ENCODE results near the gene EDA2R.

- no peak for TF ChIP-seq CTCF (IDR thresholded peaks at IDR 0.05)
- TF ChIP-seq POLR2A (IDR thresholded peaks at IDR 0.05), result no peak
Measured at GRCh38 chrX:66676990-66677389, 38.1 kb upstream of the EDA2R start.
